ENCODE data around the gene PPP2R5C. TPM values are rescaled to one million over a fixed set of nuclear protein-coding genes. Genes with fewer than 3 reads are reported as not detected.

Gene PPP2R5C
- total and polyA plus RNA-seq, 7 experiments from 2014 or later: 155 to 449 (median 382) TPM

- Mint-ChIP-seq H3K4me3 (no peak overlapping the region), H3K4me1 (peaks cover 26 to 80% (median 61%) of the 10 kb centered on the region in 7 donors), H3K36me3 (peaks cover 11 to 29% (median 26%) of the 10 kb centered on the region in 5 donors), H3K27ac (peak overlapping the region in 7 of 9 donors; percentile 26 to 91 (median 65)), H3K27me3 (no peaks in the 10 kb centered on the region), H3K9me3 (peaks cover 0 to 1% (median 0%) of the 10 kb centered on the region in 11 donors)
- no peaks in the 10 kb centered on the region for H3K27me3 ChIP-seq (ENCODE audit: control insufficient read depth in 2 of 2, insufficient read depth in 2 of 2, low read length in 2 of 2)
- peak overlapping the region; percentile 48 for H3K27ac ChIP-seq (ENCODE audit: low read depth, low read length)
- peaks cover 24 to 47% of the 10 kb centered on the region in 2 donors for H3K4me1 ChIP-seq (ENCODE audit: control insufficient read depth in 2 of 2, insufficient read depth in 2 of 2, low read length in 2 of 2)
- CTCF ChIA-PET: interaction anchor here (1.0 kb wide), 1 partner anchor 33 kb away, joined by 3 read pairs; no protein-coding TSS in a partner anchor
- H3K9me3 ChIP-seq (ENCODE audit: control insufficient read depth in 2 of 3, low read length in 3 of 3): no peaks in the 10 kb centered on the region
- intact Hi-C loops (cut with micrococcal nuclease): loop anchor here (5.0 kb wide), 3 partner anchors 37 to 117 kb away; partner anchors contain the start of gene PPP2R5C (in 1 of the 2)
- DNase-seq (peak in 1 of 9 donors; percentile 38), ATAC-seq (peak; percentile 6)
- peaks cover 4 to 57% (median 17%) of the 10 kb centered on the region in 3 experiments for H3K36me3 ChIP-seq (ENCODE audit: control insufficient read depth in 2 of 3, insufficient read depth in 3 of 3, low read length in 3 of 3)
- POLR2A ChIA-PET: interaction anchor here (0.9 kb wide), 1 partner anchor 70 kb away, joined by 4 read pairs; no protein-coding TSS in a partner anchor
- H3K4me3 ChIP-seq (ENCODE audit: low read length): no peak overlapping the region
These were observed 117.5 kb downstream of the PPP2R5C start for GRCh38 chr14:101878822-101879528.

DNA sequence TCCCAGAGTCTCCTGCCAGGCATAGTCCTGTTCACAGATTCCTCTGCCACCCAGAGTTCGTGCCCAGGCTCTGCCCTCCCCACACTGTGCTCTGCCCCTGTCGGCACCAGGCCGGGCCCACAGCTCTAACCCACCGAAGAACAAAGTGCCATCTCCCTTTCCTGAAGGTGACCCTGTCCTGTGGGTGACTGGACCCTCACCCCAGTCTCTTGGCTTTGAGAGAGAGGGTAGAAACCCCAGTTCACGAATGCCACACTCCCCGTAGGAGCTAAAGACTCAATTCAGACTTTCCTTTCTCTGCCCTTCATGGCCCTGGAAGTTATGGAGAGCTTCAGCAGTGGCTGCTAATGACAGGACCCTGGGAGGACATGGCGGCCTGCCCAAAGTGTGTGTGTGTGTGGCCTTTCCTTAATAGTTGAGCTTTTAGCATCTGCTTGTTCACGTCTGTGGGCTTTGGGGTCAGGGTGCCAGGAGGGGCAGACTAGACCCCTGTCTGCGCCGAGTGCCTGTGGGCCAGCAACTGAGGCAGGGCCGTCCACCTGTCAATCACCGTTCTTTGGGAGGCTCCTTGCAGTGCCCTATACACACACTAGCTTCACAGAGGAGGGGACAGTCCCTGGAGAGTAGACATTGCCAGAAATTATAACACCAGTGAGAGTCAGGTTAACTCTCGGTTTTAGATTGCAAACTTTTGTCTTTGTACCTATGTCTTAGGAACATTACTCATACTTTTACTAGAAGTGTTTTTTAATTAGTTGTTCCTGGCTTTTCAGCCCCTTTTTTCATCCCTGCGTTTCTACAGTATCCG is 118.2 kb downstream of the PPP2R5C start:
- CTCF ChIA-PET: interaction anchor here (0.8 kb wide), 1 partner anchor 109 kb away, joined by 3 read pairs; no protein-coding TSS in a partner anchor
- ATAC-seq (no peak), DNase-seq (no peak)
- Mint-ChIP-seq H3K27me3 (no peaks in the 10 kb centered on the region), H3K9me3 (peaks cover 0 to 1% (median 0%) of the 10 kb centered on the region in 11 donors), H3K27ac (peak overlapping the region in 7 of 9 donors; percentile 4 to 78 (median 67)), H3K4me3 (no peak overlapping the region), H3K4me1 (peaks cover 24 to 75% (median 57%) of the 10 kb centered on the region in 7 donors), H3K36me3 (peaks cover 11 to 34% (median 33%) of the 10 kb centered on the region in 5 donors)
- no peak overlapping the region for H3K4me3 ChIP-seq (ENCODE audit: low read length)
- peaks cover 24 to 47% of the 10 kb centered on the region in 2 donors for H3K4me1 ChIP-seq (ENCODE audit: control insufficient read depth in 2 of 2, insufficient read depth in 2 of 2, low read length in 2 of 2)
- H3K27me3 ChIP-seq (ENCODE audit: control insufficient read depth in 2 of 2, insufficient read depth in 2 of 2, low read length in 2 of 2): no peaks in the 10 kb centered on the region
- peaks cover 12 to 64% (median 23%) of the 10 kb centered on the region in 3 experiments for H3K36me3 ChIP-seq (ENCODE audit: control insufficient read depth in 2 of 3, insufficient read depth in 3 of 3, low read length in 3 of 3)
- POLR2A ChIA-PET: interaction anchor here (0.5 to 0.9 kb wide), 3 partner anchors 10 to 77 kb away, joined by 3 to 4 read pairs (median 4); no protein-coding TSS in a partner anchor
- peak overlapping the region; percentile 48 for H3K27ac ChIP-seq (ENCODE audit: low read depth, low read length)
- H3K9me3 ChIP-seq (ENCODE audit: control insufficient read depth in 2 of 3, low read length in 3 of 3): no peaks in the 10 kb centered on the region
- intact Hi-C loops (cut with micrococcal nuclease): loop anchor here (5.0 kb wide), 3 partner anchors 37 to 117 kb away; partner anchors contain the start of gene PPP2R5C (in 1 of the 2)

DNA sequence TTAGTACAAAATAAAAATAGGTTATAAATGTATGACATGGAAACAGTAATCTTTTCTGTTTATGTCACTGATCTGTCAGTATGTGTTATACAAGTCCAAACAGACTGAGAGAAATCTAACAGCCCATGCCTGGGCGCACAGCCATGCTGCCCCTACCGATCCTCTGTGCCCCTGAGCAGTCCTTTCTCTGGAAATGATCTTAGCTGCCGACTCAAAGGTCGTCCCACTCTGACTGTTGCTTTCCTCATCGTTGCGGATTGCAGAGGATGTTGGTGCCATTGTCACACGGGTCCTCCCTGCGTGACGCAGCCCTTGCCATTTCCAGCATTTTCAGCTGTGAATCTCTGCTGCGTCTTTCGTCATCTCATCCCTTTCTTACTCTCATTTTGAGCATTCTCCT is 119.9 kb downstream of the PPP2R5C start:
- H3K36me3 Mint-ChIP-seq: peaks cover 11 to 46% (median 41%) of the 10 kb centered on the region in 5 donors
- POLR2A ChIA-PET: no interaction called here
- H3K4me1 Mint-ChIP-seq: peaks cover 8 to 58% (median 40%) of the 10 kb centered on the region in 7 donors
- ATAC-seq (no peak), DNase-seq (no peak)
- CTCF ChIA-PET: interaction anchor here (1.2 kb wide), 1 partner anchor 174 kb away, joined by 3 read pairs; no protein-coding TSS in a partner anchor
- Histone ChIP-seq H3K27ac (ENCODE audit: low read depth, low read length) (no peak overlapping the region), H3K4me1 (ENCODE audit: control insufficient read depth in 2 of 2, insufficient read depth in 2 of 2, low read length in 2 of 2) (peaks cover 12 to 33% of the 10 kb centered on the region in 2 donors), H3K36me3 (ENCODE audit: control insufficient read depth in 2 of 3, insufficient read depth in 3 of 3, low read length in 3 of 3) (peaks cover 24 to 79% (median 25%) of the 10 kb centered on the region in 3 experiments), H3K27me3 (ENCODE audit: control insufficient read depth in 2 of 2, insufficient read depth in 2 of 2, low read length in 2 of 2) (no peaks in the 10 kb centered on the region), H3K9me3 (ENCODE audit: control insufficient read depth in 2 of 3, low read length in 3 of 3) (no peaks in the 10 kb centered on the region), H3K4me3 (ENCODE audit: low read length) (no peak overlapping the region)
- H3K9me3 Mint-ChIP-seq: peaks cover 0 to 4% (median 0%) of the 10 kb centered on the region in 11 donors
- no peak overlapping the region for H3K4me3 Mint-ChIP-seq
- H3K27ac Mint-ChIP-seq: peak overlapping the region in 5 of 9 donors; percentile 20 to 64 (median 53)
- intact Hi-C loops (cut with micrococcal nuclease): no loop called here
- no peaks in the 10 kb centered on the region for H3K27me3 Mint-ChIP-seq

DNA sequence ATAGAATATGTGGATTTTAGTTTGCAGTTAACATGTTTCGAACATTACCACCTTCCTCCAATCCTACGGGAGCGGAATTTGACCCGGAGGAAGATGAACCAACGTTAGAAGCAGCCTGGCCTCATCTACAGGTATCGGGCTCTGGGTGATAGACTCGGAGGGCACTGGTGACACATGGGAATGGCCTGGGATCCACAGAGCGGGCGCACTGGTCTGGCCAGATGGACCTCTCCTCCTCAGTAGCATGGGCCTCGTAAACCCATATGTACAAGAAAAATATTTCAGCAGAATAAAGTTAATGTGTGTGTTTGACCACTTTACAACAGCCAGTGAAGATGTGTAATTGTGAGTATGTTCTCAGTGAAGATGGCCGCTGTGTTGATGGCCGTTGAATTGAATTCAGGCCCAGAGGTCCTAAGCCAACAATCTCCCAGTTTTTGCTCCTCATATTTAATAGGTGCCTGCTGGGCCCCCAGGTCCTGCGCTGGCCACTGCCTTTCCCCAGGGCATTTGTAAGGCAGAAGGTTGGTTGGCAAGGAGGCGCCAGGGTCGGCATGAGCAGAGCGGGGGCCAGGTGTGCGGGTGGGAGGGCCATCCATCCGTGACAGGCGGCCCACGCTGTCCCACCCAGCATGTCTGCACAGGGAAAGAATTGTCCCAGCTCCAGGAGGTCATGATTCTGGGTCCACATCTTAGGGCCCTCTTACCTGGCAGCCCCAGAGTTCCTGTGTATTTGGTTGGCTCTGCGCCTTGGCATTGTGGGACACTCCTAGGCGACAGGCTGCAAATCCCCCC is 120.8 kb downstream of the PPP2R5C start:
- Mint-ChIP-seq H3K27me3 (no peaks in the 10 kb centered on the region), H3K9me3 (peaks cover 0 to 4% (median 0%) of the 10 kb centered on the region in 11 donors), H3K36me3 (peaks cover 11 to 51% (median 42%) of the 10 kb centered on the region in 5 donors), H3K4me3 (no peak overlapping the region), H3K4me1 (peaks cover 7 to 49% (median 32%) of the 10 kb centered on the region in 7 donors), H3K27ac (peak overlapping the region in 3 of 9 donors; percentile 22 to 71 (median 32))
- Histone ChIP-seq H3K4me3 (ENCODE audit: low read length) (no peak overlapping the region), H3K36me3 (ENCODE audit: control insufficient read depth in 2 of 3, insufficient read depth in 3 of 3, low read length in 3 of 3) (peaks cover 29 to 88% (median 33%) of the 10 kb centered on the region in 3 experiments), H3K27me3 (ENCODE audit: control insufficient read depth in 2 of 2, insufficient read depth in 2 of 2, low read length in 2 of 2) (no peaks in the 10 kb centered on the region), H3K4me1 (ENCODE audit: control insufficient read depth in 2 of 2, insufficient read depth in 2 of 2, low read length in 2 of 2) (peaks cover 7 to 30% of the 10 kb centered on the region in 2 donors), H3K27ac (ENCODE audit: low read depth, low read length) (no peak overlapping the region), H3K9me3 (ENCODE audit: control insufficient read depth in 2 of 3, low read length in 3 of 3) (no peaks in the 10 kb centered on the region)
- ATAC-seq (no peak), DNase-seq (no peak)
- ChIA-PET POLR2A (no interaction called here), CTCF (no interaction called here)
- intact Hi-C loops (cut with micrococcal nuclease): no loop called here

- ChIA-PET CTCF (no interaction called here), POLR2A (interaction anchor here (0.6 kb wide), 1 partner anchor 75 kb away, joined by 5 read pairs; no protein-coding TSS in a partner anchor)
- Mint-ChIP-seq H3K4me1 (peaks cover 7 to 29% (median 18%) of the 10 kb centered on the region in 7 donors), H3K9me3 (peaks cover 0 to 4% (median 0%) of the 10 kb centered on the region in 11 donors), H3K4me3 (no peak overlapping the region), H3K36me3 (peaks cover 15 to 58% (median 36%) of the 10 kb centered on the region in 5 donors), H3K27me3 (no peaks in the 10 kb centered on the region), H3K27ac (peak overlapping the region in 6 of 9 donors; percentile 3 to 76 (median 59))
- intact Hi-C loops (cut with micrococcal nuclease): no loop called here
- H3K4me1 ChIP-seq (ENCODE audit: control insufficient read depth in 2 of 2, insufficient read depth in 2 of 2, low read length in 2 of 2): peaks cover 0 to 12% of the 10 kb centered on the region in 2 donors
- DNase-seq: no peak
- no peak overlapping the region for H3K27ac ChIP-seq (ENCODE audit: low read depth, low read length)
- peaks cover 29 to 90% (median 42%) of the 10 kb centered on the region in 3 experiments for H3K36me3 ChIP-seq (ENCODE audit: control insufficient read depth in 2 of 3, insufficient read depth in 3 of 3, low read length in 3 of 3)
- ATAC-seq: no peak
- H3K9me3 ChIP-seq (ENCODE audit: control insufficient read depth in 2 of 3, low read length in 3 of 3): no peaks in the 10 kb centered on the region
- no peaks in the 10 kb centered on the region for H3K27me3 ChIP-seq (ENCODE audit: control insufficient read depth in 2 of 2, insufficient read depth in 2 of 2, low read length in 2 of 2)
- H3K4me3 ChIP-seq (ENCODE audit: low read length): no peak overlapping the region
These were observed 122.8 kb downstream of the PPP2R5C start for GRCh38 chr14:101884089-101884933.

All from naive thymus-derived CD4-positive, alpha-beta T cell (primary cell).